C4-2B (cell line): Measurements from ENCODE around the gene GDAP2.

Experiments
- ZFX ChIP-seq: fragments of 450-650 bp; IDR thresholded peaks from 2 replicates; pipeline ENCODE4 v1.6.1; 2017
- TF ChIP-seq, protein P1 (sequence below): fragments of 450-650 bp; conservative IDR thresholded peaks from 2 replicates; pipeline ENCODE4 v1.5.1; 2017; ENCODE audit warnings: mild to moderate bottlenecking

DNA sequence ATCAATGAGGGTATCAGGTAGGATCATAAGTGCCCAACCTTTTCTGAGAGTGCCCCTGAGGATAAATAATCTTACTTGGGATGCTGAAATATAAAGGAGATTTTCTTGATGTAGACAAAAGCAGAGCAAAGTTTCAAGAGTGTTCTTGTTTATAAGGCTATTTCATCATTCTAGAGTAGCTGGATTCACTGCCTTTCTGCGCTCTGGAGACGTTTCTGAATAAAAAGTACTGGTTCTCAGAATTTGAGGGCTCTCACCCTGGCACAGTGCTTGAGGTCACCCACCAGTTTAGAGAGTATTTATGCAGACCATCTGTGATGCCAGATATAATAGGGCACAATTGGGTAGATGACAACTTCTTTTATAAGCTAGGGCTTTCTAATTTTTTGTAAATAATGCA lies 103.3 kb downstream of the GDAP2 start:
- TF ChIP-seq, protein P1, sequence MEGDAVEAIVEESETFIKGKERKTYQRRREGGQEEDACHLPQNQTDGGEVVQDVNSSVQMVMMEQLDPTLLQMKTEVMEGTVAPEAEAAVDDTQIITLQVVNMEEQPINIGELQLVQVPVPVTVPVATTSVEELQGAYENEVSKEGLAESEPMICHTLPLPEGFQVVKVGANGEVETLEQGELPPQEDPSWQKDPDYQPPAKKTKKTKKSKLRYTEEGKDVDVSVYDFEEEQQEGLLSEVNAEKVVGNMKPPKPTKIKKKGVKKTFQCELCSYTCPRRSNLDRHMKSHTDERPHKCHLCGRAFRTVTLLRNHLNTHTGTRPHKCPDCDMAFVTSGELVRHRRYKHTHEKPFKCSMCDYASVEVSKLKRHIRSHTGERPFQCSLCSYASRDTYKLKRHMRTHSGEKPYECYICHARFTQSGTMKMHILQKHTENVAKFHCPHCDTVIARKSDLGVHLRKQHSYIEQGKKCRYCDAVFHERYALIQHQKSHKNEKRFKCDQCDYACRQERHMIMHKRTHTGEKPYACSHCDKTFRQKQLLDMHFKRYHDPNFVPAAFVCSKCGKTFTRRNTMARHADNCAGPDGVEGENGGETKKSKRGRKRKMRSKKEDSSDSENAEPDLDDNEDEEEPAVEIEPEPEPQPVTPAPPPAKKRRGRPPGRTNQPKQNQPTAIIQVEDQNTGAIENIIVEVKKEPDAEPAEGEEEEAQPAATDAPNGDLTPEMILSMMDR, result no peak
- no peak for TF ChIP-seq ZFX
